GM21619 (cell line): ENCODE measurements around the gene UGT1A6.
"Not testable (repeated sequence)": the region's sequence is repeated elsewhere in the genome, so short reads cannot be mapped to it uniquely, and the experiment has no call there.

Experiments
- ATAC-seq: cut with Tn5 transposase; IDR thresholded peaks from one replicate; pipeline ENCODE4 v1.9.1; 2021; ENCODE audit not compliant: unreplicated experiment

UGT1A6 gene

GRCh38 chr2:233692648-233693047, at the start of gene UGT1A6:
TSS of gene UGT1A6 (plus strand) at chr2:233692890. CDS start at chr2:233693005, 115 bp downstream.
- ATAC-seq, result no peak

DNA sequence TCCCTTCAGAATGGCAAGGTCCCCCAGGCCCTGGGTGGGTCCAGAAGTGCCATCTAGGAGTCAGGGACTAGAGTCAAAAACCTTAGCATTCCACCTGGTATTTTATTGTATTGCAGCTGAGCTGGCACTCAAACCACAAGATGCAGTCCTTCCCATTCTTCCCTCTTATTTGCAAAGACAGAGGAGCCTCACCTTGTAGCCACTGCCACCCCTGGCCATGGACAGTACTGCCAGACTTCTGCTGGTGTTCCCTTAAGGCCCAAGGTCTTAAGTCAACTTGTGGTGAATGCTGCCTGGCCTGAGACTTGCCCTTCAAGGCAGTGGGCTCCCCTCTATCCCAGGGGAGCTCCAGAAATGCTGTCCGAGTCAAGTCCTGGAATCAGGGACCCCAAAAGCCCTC, 49.6 kb upstream of the UGT1A6 start:
- no peak for ATAC-seq

DNA sequence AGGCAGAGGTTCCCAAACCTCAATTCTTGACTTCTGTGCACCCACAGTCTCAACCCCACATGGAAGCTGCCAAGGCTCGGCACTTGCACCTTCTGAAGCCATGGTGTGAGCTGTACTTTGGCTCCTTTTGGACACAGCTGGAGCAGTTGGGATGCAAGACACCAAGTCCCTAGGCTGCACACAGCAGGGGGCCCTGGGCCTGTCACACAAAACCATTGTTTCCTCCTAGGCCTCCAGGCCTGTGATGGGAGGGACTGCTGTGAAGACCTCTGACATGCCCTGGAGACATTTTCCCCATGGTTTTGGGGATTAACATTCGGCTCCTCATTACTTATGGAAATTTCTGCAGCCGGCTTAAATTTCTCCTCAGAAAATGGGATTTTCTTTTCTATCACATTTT, 46.7 kb upstream of the UGT1A6 start:
- ATAC-seq, result not testable (repeated sequence)

GRCh38 chr2:233650981-233651380, 41.7 kb upstream of the UGT1A6 start:
- ATAC-seq, result no peak

- no peak for ATAC-seq
Measured at GRCh38 chr2:233651430-233651829, 41.3 kb upstream of the UGT1A6 start.

GRCh38 chr2:233654501-233654900, 38.2 kb upstream of the UGT1A6 start:
- ATAC-seq, result no peak

DNA sequence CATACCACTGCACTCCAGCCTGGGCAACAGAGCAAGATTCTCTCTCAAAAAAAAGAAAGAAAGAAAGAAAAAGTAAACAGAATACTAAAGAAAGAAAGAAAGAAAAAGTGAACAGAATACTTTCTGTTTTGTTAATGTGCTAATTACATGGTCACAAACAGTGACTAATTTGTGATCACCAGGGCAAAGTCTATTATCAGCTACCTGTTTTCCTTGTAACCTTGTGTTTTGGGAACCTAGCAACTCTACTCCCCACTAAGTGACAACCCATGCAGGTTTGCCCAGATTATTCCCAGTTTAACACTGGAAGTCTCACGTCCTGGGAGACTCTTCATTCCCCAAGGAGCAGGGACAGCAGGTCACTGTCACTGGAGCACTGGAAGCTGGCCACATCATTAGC, 37.6 kb upstream of the UGT1A6 start:
- ATAC-seq, result no peak

GRCh38 chr2:233655943-233656342, 36.7 kb upstream of the UGT1A6 start:
- not testable (repeated sequence) for ATAC-seq

- no peak for ATAC-seq
Measured at GRCh38 chr2:233656443-233656842, 36.2 kb upstream of the UGT1A6 start.

DNA sequence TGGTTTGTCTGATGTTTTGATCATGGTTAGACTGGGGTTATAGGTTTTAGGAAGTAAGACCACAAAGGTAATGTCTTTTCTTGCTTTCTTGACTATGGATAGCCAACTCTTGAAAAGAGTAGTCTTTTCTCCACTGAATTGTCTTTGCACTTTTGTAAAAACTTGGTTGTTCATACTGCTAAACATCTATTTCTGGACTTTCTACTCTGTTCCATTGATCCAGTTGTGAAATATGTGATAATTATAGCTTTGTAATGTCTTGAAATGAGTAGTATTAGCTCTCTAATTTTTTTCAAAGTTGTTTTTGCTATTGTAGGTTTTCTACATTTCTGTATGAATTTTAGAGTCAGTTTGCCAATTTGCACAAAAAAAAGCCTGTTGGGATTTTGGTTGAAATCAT, 34.1 kb upstream of the UGT1A6 start:
- ATAC-seq, result no peak

GRCh38 chr2:233663911-233664310, 28.8 kb upstream of the UGT1A6 start:
- no peak for ATAC-seq

DNA sequence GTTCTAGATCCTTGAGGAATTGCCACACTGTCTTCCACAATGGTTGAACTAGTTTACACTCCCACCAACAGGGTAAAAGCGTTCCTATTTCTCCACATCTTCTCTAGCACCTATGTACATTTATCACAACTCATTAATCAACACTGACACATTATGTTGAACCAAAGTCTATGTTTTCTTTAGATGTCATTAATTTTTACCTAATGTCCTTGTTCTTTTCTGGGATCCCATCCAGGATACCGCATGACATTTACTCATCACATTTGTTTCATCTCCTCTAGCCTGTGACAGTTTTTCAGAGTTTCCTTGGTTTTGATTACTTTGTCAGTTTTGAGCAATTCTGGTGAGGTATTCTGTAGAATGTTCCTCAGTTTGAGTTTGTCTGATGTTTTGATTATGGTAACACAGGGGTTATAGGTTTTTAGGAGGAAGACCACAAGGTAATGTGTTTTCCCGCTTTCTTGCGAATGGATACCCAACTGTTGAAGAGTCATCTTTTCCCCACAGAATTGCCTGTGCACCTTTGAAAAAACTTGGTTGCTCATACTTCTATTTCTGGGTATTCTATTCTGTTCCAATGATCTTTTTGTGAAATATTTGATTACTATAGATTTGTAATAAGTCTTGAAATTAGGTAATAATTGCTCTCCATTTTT, 24.0 kb upstream of the UGT1A6 start:
- ATAC-seq, result no peak

- no peak for ATAC-seq
Measured at GRCh38 chr2:233671290-233672161, 21.2 kb upstream of the UGT1A6 start, which contains the start of gene UGT1A9. TSS of gene UGT1A9 (plus strand) at chr2:233671898. CDS start at chr2:233671935, 37 bp downstream.

DNA sequence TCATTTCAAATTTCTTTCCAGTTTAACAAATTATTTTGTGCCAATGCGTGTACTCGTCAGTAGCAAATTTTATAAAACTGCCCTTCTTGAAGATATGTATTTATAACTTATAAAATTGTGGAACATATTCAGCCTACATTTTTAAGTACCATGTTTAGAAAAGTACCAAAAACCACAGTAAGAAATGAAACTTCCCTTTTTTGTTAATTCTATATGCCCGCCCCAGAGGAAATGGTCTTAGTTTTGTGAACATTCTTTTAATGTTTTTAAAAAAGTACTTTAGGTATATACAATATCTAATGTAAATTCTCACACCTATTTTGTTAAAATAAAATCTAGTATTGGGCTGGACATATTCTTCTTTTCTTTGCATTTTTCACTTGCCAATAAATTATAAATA, 19.8 kb upstream of the UGT1A6 start:
- ATAC-seq, result no peak

GRCh38 chr2:233673896-233674295, 18.8 kb upstream of the UGT1A6 start:
- ATAC-seq, result no peak

DNA sequence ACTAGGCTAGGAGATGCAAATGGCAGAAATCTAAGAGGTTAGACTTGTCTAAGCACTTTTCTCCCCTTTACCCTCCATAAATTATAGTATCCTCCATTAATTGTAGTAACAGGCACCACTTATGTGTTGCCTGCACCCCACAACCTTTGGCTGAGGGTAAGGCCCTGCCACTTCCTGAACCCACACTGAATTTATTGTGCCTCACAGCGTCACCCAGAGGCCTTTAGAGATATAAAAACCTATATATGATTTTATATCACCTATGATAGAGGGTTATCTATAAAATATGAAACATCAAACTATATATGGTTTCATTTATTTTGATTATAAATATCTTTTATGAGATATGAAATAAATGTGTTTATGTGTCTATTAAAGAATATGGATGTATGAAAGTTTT, 18.4 kb upstream of the UGT1A6 start:
- ATAC-seq, result no peak

- no peak for ATAC-seq
Measured at GRCh38 chr2:233674995-233675394, 17.7 kb upstream of the UGT1A6 start.

DNA sequence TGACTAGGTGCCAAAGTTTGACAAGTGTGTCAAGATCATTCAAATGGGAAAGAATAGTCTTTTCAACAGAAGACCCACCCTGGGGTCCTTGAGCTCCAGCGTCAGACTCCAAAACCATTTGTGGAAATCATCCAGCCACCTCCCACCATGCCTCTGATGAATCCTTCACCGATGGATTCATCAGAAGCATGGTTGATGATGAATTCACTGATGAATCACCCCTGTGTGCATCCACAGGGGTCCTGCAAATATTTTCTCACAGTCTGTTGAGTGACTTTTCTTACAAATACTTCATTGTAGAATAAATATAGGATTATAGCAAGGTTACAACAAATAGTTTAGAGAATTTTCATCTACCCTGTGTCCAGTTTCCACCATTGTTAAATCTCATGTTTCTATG, 16.6 kb upstream of the UGT1A6 start:
- no peak for ATAC-seq

- ATAC-seq, result no peak
Measured at GRCh38 chr2:233679196-233679595, 13.5 kb upstream of the UGT1A6 start.

DNA sequence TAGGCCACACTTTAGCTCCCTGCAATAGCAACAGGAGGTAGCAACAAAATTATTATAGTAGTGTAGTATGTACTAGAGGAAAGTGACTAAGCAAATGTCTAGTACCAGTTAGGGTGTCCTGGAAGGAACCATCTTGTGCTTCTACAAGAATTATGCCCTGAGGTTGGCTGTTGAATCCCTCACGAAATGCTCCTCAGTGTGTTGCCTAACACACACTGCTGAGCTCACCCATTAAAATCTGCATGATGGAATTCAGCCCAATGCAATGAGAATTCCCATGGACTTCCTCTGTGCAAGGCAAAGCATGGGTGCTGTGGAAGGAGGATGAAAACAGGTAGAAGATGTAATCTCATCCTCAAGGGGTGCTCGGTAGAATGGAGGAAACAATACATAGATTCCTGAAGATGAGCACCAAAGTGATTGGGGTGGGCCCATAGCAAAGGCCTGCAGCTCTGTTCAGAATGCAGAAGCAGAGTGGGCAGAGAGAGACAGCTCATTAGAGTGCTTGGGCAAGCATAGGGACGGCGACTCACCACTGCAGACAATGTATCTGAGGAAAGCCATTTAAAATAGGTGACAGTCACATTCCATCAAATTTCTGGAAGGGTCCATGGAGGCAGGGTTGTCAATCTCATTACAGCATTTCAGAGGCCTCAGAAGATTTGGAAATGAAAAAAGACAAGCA, 12.2 kb upstream of the UGT1A6 start:
- no peak for ATAC-seq

- ATAC-seq, result no peak
Measured at GRCh38 chr2:233681521-233682099, 11.1 kb upstream of the UGT1A6 start, which contains the start of gene UGT1A7. TSS of gene UGT1A7 (plus strand) at chr2:233681901. CDS start at chr2:233681938, 37 bp downstream.
